HG03432 (cell line): ENCODE data around the gene SLC12A7.
"Not testable (repeated sequence)": the region's sequence is repeated elsewhere in the genome, so short reads cannot be mapped to it uniquely, and the experiment has no call there.

ENCODE experiments used
- ATAC-seq: cut with Tn5 transposase; IDR thresholded peaks from one replicate; pipeline ENCODE4 v1.9.1; 2021; ENCODE audit warnings: mild to moderate bottlenecking, moderate library complexity; ENCODE audit not compliant: unreplicated experiment

The SLC12A7 gene

DNA sequence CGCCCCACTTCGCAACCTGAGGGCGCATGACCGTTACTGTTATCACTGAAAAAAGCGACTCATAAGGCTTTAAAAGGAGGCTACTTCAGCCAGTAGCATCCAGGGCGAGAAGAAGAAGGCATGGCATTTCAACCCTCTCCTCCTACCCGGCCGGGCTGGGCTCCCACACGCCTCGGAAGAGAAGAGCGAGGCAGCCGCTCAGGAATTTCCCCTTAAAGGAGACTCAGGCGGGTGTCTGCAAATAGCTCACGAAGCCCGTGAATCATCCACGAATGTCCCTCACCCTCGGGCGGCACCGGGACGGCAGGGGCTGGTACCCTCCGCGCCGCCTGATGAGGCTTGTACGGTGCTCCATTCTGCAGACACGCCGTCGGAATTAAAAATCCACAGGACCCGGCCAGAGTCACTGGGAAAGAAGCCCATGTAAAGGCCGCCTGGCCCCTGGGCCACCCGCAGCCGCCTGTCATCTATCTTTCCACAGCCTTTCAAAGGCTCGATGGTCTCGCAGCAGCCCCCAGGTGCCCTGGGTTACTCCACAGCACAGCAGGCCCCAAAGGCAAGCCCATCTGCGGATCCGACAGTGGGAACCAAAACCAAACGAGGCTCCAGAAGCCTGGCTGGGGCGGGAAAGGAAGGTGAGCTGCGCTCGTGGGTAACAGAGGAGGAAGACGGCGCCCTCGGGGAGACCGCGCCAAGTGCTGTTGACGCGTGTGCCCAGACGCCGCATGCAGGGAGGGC, 11.8 kb downstream of the SLC12A7 start:
- ATAC-seq: no peak

DNA sequence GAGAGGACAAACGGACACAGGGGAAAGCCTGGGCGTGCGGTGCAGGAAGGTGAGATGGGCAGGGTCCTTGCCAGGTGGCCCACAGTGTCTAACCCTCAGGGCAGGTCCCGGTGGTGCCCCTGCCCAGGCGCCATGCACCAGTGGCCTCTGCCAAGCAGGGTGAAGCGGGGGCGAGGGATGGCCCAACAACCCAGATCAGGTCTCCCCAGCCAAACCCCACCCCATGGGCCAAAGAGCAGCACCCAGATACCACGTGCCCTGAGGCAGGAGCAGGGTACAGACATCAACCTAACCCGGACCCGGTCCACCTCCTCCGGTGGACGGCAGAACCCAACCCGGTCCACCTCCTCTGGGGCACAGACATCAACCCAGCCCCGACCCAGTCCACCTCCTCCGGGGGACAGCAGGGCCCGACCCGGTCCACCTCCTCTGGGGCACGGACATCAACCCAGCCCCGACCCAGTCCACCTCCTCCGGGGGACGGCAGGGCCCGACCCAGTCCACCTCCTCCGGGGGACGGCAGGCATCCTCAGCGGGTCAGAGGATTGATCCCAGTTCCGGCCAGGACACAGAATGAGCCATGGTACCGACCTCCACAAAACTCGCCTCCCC, 12.8 kb downstream of the SLC12A7 start:
- no peak for ATAC-seq

DNA sequence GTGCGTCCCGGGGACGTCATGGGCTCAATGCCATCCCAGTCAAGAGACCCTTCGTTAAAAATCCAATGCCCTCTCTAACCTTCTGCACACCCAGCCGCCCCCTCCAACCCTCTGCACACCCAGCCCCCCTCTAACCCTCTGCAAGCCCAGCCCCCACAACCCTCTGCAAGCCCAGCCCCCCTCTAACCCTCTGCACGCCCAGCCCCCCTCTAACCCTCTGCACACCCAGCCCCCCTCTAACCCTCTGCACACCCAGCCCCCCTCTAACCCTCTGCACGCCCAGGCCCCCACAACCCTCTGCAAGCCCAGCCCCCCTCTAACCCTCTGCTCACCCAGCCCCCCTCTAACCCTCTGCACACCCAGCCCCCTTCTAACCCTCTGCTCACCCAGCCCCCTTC, 13.9 kb downstream of the SLC12A7 start:
- not testable (repeated sequence) for ATAC-seq

DNA sequence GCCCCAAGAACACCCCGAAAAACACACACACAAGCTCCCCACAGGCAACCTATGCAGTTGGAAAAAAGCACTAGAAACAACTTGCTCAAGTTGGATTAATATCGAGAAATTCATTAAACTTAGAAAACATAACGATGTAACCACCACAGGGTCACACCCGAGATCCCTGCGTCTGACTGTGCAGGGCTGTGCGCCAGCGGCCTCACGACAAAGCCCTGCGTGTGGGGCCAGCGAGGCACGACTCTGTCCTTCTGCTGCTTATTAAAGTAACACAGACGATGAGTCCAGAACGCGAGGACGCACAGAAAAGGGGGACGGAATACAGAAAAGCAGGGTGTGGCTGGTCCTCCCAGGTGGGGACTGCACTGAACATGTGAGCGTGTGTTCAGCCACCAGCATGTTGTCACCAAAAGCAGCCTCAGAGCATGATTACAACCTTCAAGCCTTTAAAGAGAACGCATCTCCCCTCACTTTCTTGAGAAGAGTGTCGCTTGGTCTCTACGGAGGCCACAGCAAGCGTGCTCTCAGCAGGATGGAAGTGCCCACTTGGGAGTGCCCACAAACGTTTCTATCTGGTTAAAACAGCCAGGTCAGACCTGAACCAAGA, 14.4 kb downstream of the SLC12A7 start:
- ATAC-seq: no peak

DNA sequence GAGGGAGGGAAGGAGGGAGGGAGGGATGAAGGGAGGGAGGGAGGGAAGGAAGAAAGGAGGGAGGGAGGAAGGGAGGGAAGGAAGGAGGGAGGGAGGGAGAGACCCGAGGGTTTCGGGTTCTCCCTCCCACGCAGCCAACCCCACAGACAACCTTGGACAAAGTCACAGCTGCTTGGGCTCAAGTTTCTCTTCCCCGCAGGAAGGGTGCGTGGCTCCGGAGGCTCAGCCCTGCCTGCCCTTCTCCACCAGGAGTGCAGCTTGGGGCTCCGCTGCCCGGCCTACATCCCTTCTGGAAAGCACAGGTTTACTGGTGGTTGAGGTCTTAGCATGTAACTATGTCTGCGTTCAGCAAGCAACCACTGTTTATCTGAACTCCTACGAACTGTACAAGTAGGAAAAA, 15.0 kb downstream of the SLC12A7 start:
- ATAC-seq: no peak

DNA sequence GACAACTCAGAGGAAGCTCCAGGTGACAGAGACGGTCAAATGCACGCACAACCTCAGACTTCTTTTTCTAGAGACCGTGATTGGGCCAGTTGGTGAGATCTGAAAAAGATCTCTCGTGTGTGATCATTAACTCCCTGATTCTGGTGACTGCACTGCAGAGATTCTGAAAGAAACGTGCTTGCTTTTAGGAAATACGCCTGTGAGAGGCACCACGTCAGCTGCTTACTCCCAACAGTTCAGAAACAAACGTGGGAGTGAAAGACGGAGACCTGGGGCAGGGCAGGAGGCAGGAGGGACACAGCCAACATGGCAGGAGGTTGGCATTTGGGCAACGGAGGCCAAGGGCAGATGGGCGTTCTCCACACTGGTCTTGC, 15.9 kb downstream of the SLC12A7 start:
- no peak for ATAC-seq

DNA sequence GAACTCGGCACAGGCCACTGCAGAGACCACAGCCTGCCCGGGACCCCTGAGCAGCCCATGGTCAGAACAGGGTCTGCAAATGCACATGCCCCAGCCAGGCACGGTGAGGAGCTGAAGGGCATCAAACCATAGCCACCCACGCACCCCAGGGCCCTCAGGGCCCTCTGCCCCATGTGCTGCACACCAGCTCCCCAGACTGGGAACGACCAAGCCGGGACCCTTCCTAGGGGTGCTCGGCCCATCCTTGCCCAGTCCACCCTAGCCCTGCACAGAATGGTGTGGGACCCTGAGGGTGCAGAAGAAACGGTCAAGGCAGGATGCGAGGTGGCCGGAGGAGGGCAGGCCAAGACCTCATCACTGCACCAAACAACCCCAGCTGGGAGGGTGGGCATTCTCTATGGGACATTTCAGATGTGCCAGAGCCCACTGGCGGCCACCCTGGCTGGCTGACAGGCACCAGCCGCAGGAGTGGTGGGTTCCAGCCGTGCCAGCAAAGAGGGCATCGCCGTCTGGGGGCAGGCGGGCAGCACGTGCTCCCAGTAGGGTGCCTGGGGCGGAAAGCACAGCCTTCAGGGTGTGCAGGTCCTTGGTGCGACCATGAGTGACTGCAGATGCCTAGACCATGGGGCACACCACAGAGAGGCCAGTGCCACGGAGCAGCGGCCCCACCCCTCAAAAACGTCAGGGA, 16.4 kb downstream of the SLC12A7 start:
- ATAC-seq: no peak

DNA sequence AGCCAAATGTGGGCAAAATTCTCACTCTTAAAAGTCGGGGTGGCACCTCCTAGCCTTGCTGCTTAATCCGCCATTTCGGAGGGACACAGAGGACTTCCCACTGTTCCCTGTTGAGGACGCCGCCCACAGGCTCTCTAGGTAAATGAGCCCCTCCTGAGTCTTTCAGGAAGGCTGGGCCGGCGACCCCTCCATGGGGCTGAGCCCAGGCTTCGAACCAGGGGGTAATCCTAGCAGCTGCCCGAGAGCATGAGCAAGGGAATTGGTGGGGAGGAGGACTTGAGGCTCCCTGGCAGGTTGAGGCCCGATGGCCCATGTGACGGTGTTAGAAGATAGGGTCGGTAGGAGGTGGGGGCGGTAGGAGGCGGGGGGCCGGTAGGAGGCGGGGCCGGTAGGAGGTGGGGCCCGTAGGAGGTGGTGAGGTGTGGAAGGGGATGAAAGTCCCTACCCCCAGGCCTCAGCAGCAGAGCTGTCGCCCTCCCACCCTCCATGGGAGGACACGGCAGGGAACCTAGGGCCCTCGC, 17.1 kb downstream of the SLC12A7 start:
- ATAC-seq: no peak

DNA sequence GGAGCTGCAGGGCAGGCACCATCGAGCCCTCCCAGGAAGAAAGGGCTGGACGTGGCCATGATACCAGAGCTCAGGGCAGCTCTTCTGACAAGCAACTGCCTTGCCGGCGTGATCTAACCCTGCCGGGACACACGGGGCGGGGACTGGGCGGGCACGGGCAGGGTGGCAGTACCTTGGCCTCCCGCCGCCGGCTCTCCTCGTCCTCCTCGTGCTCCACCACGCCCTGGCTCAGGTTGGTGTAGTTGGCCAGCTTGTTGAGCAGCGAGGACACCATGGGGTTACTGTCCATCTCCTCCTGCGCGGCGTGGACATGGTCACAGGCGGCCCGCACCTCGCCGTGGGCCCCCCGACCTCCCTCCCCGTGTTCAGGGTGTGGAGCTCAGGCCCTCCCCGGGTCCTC, 18.5 kb downstream of the SLC12A7 start:
- ATAC-seq: no peak

DNA sequence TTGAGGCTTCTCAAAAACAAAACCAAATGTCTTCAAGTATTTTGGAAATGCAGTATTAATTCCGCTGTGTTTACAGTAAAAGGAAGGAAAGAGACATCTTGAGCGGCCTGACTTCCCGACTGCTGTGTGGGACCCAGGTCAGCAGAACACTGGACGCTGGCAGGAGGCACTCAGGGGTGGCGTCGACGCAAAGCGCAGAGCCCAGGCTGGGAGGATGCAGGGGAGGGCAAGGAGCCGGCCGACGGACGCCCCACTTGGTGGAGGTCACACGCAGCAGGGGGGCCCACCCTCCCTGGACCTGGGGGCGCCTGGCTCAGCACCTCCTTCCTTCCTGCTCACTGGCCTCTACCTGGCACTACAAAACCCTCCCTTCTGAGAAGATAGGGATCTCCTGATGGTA, 19.7 kb downstream of the SLC12A7 start:
- no peak for ATAC-seq

DNA sequence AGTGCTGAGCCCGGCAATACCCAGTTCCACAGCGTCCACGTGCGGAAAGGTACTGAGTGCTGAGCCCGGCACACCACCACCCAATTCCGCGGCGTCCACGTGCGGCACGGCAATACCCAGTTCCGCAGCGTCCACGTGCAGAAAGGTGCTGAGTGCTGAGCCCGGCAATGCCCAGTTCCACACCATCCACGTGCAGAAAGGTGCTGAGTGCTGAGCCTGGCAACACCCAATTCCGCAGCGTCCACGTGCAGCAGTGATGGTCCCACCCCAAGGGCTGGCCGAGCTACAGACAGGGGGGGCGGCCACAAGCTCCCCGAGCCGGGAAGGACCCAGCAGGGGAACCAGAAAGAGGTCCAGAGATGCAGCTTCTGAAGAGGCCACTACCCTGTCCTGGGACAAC, 20.2 kb downstream of the SLC12A7 start:
- no peak for ATAC-seq

DNA sequence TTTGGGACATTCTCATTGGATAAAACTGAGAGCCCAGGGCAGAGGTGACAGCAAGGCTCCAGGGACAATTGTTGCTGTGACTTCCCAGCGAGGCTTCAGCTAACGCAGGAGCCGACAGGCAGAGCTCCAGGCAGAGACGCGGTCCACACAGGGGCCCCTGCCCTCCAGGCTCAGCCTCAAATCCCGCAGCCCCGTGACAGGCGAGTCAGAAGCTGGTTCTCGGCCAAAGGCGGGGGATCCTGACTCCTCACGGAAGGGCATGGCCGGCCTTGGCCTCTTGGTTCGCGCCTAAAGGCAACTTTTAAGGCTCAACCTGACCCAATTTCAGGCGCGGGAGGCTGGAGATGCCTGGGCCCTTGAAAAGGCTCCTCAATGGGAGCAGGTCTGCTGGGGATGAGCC, 21.3 kb downstream of the SLC12A7 start:
- no peak for ATAC-seq

DNA sequence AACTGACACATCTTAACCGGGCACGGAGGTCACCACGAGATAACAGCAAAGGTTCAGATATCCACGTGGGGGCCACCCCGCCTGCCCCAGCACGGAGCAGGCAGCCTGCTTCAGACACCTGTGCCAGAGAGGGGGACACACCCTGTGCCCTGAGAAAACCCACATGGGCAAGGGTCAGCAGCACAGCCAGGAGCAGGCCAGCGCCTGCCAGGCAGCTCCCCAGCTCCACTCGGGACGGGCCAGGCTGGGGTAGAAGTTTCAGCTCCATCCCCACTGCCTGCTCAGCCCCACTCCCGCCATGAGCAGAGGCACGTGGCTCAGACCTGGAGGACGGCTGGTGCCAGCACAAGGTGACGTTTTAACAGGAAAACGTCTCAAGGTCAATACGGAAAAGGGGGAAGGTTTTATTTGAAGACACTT, 22.2 kb downstream of the SLC12A7 start:
- ATAC-seq: no peak

DNA sequence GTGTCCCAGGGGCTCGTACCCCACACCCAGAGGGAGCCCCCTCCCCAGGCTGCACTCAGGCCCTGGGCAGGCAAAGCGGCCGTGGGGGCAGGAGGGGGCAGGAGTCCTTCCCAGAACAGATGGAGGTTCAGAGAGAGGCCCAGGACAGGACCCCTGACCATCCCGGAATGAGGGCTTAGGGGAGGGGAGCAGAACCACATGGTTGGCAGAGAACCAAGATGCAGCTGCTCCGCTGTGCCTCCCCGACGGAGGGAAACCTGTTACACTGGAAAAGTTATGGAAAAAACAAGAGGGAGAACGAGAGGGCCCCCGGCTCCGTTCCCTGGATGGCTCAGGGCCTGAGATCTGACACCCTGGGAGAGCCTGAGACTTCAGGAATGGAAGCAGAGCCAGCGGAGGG, 22.7 kb downstream of the SLC12A7 start:
- no peak for ATAC-seq

DNA sequence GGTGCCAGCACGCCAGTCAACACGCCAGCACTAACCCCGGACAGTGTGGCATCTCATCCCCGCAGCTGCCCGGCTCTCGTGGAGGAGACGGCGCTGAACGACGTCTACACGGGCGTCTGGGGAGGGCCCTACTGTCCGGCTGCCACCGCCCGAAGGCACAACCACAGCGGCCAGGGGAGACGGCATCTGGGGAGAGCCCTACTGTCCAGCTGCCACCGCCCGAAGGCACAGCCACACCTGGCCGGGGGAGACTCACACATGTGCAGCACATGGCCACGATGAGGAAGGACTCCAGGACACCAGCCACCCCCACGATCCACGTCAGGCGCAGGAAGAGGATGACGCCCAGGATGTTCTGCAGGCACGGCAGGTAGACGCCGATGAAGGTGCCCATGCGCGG, 23.1 kb downstream of the SLC12A7 start:
- ATAC-seq: no peak

DNA sequence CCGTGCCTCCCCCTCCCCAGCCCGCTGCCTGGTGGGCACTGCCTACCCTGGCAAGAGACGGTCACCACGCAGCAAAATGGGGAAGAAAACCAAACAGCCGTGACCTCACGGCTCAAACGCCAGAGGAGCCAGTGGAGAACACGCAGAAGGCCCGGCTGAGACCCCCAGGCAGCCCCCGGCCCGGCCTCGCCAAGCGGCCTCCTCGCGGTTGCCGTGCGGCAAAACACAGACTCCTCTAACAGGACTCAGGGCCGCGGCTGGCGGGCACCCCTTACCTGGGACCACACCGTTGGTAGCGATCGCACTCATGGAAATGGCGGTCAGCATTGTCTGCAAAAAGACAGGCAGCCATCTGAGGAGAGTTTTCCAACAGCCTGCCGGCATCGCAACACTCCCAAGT, 23.8 kb downstream of the SLC12A7 start:
- no peak for ATAC-seq

DNA sequence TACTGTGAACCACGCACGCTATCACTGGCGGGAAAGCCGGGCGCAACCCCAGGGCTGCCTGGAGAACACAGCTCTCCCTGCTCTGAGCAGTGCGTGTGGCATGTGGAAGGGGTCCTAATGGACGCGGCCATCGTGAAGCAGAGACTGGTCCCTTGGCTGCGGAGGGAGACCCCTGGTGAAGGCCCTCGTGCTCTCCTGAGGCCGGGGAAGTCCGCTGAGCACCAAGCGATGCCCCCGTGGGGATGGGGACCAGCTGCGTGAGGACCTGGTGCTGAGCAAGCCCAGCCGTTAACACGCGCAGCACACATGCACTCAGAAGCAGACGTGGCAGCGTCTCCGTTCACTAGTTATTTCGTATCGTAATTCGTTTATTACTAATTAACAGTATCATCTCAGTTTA, 24.4 kb downstream of the SLC12A7 start:
- ATAC-seq: no peak

DNA sequence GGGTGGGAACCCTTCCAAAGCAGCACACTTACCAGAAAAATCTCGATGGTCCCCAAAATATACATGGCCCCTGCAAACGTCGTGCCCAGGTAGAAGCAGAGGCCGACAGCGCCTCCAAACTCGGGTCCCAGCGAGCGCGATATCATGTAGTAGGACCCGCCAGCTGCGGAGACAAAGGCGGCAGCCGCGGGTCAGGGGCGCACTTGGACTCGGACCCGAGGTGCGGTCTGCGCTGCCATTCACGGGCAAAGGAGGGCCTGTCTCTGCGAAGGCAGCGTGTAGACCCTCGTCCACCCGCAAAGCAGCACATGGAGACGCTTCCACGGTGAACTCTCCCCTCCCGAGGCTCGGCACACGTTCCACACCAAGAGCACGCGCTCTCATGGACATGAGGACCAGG, 25.0 kb downstream of the SLC12A7 start:
- ATAC-seq: no peak

DNA sequence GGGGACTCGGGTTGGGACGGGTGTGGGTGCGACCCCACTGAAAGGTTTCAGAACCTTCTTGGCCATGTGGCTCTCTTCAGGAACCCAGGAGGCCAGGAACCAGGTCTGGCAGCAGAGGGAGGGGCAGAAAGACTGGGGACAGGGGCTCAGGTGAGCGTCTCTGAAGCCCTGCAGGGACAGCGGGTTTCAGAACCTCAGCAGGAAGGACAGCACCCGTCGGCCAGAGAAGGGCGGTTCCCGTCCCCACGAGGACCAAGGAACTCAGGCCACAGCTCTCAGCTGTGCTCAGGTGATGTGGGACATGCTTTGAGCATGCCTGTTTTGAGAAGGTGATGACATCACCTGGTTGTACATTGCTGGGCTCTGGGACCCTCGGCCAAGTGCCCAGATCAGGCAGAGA, 25.7 kb downstream of the SLC12A7 start:
- ATAC-seq: no peak

DNA sequence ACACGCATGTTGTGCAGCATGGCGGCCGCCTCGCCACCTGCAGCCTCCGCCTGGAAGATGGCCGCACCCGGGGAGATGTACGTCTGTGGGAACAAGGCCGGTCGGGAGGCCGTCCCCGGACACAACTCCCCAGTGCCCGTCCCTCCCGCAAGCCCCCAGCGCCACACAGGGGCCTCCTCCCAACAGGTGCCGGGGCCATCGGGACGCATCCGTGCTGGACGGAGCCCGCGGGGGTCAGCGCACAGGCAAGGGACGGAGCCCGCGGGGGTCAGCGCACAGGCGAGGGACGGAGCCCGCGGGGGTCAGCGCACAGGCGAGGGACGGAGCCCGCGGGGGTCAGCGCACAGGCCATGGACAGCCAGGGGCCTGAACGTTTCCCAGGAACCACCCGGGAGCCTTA, 26.5 kb downstream of the SLC12A7 start:
- no peak for ATAC-seq

DNA sequence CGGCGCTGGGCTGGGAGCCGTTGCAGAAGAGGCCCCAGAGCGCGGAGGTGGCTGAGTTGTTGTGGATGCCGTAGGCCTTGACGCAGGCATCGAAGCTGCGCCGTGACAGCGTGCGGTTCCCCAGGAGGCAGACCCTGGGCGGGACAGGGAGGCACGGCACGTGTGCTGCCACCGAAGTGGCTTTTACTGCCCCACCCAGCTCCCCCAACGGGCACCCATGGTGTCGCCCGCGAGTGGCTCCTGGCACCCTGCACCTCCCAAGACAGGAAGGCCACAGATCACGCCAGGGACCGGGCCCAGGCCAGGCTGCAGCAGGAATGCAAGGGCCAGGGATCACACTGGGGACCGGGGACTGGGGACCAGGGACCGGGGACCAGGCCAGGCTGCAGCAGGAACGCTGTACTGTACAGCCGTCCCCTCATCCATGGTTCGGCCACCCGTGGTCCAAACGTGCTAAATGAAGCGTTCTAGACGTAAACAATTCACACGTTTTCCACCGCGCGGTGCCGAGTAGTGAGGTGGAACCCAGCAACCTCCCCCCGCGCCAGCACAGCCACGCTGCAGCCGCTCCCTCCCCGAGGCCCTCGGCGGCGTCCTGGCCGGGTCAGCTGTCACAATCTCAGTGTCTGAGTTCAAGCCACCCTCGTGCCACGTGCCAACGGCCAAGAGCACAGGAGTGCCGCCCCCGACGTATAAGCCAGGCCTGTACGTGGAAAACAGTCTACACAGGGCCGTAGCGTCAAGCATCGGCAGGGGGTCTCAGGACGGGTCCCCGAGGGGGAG, 27.8 kb downstream of the SLC12A7 start:
- ATAC-seq: no peak
